Liver (tissue), 9 donors: ENCODE data around the gene VIM. TPM values are rescaled to one million over a fixed set of nuclear protein-coding genes. Genes with fewer than 3 reads are reported as not detected.

Source experiments
- DNase-seq: peaks from one replicate; pipeline ENCODE4 v3.0.0-alpha.2; 2017; ENCODE audit warnings: low spot score
- H3K27ac ChIP-seq, 2 donors: one replicate each; pipeline ENCODE4 v1.7.0; 2013; ENCODE audit warnings: inconsistent platforms in 2 of 2, low read length in 2 of 2, control low read depth in 1 of 2, low read depth in 1 of 2, mild to moderate bottlenecking in 1 of 2
- H3K27me3 ChIP-seq, 4 donors: one replicate each; pipeline versions ENCODE4 v1.6.1 to v1.7.0; 2013; ENCODE audit warnings: low read length in 3 of 4, inconsistent platforms in 1 of 4, mild to moderate bottlenecking in 1 of 4, moderate library complexity in 1 of 4; ENCODE audit not compliant: control insufficient read depth in 4 of 4, insufficient read depth in 4 of 4
- H3K36me3 ChIP-seq, 4 donors: one replicate each; pipeline versions ENCODE4 v1.6.1 to v1.7.0; 2013; ENCODE audit warnings: low read length in 3 of 4, mild to moderate bottlenecking in 3 of 4, low read depth in 1 of 4, moderate library complexity in 1 of 4; ENCODE audit not compliant: control insufficient read depth in 4 of 4, insufficient read depth in 3 of 4
- H3K4me1 ChIP-seq, 4 donors: one replicate each; pipeline versions ENCODE4 v1.6.1 to v1.7.0; 2013; ENCODE audit warnings: low read length in 3 of 4, mild to moderate bottlenecking in 3 of 4, moderate library complexity in 1 of 4; ENCODE audit not compliant: control insufficient read depth in 4 of 4, insufficient read depth in 4 of 4
- H3K4me3 ChIP-seq, 3 donors: one replicate each; pipeline versions ENCODE4 v1.6.1 to v1.7.0; 2013; ENCODE audit warnings: low read length in 3 of 3, control low read depth in 1 of 3, low read depth in 1 of 3, mild to moderate bottlenecking in 1 of 3
- H3K9ac ChIP-seq, 2 donors: one replicate each; pipeline ENCODE4 v1.7.0; 2013; ENCODE audit warnings: low read length in 2 of 2, mild to moderate bottlenecking in 2 of 2, moderate library complexity in 2 of 2, control low read depth in 1 of 2, low read depth in 1 of 2
- H3K9me3 ChIP-seq, 4 donors: one replicate each; pipeline versions ENCODE4 v1.6.1 to v1.7.0; 2013; ENCODE audit warnings: low read length in 3 of 4; ENCODE audit not compliant: control insufficient read depth in 4 of 4
- EGR1 ChIP-seq, 2 donors: IDR thresholded peaks; 2 replicates each; pipeline ENCODE4 v1.6.1; 2016 to 2018; ENCODE audit warnings: antibody characterized with exemption in 2 of 2, low read depth in 2 of 2
- FOXA1 ChIP-seq: IDR thresholded peaks from 2 replicates; pipeline ENCODE4 v1.6.1; 2016; ENCODE audit warnings: antibody characterized with exemption
- FOXA2 ChIP-seq: IDR thresholded peaks from 2 replicates; pipeline ENCODE4 v1.6.1; 2016; ENCODE audit warnings: antibody characterized with exemption
- GABPA ChIP-seq, 2 donors: IDR thresholded peaks in 1 of 2; conservative IDR thresholded peaks in 1 of 2; 2 replicates each; pipeline ENCODE4 v1.6.1; 2016; ENCODE audit warnings: antibody characterized with exemption in 2 of 2, mild to moderate bottlenecking in 1 of 2, moderate library complexity in 1 of 2
- HNF4A ChIP-seq, 2 donors: conservative IDR thresholded peaks; 2 replicates each; pipeline ENCODE4 v1.6.1; 2016; ENCODE audit warnings: antibody characterized with exemption in 2 of 2, mild to moderate bottlenecking in 2 of 2
- HNF4G ChIP-seq: IDR thresholded peaks from 2 replicates; pipeline ENCODE4 v1.6.1; 2016; ENCODE audit warnings: antibody characterized with exemption
- JUND ChIP-seq, 2 donors: IDR thresholded peaks; 2 replicates each; pipeline ENCODE4 v1.6.1; 2016; ENCODE audit warnings: antibody characterized with exemption in 2 of 2
- NR2F2 ChIP-seq: IDR thresholded peaks from 2 replicates; pipeline ENCODE4 v1.6.1; 2016; ENCODE audit warnings: antibody characterized with exemption
- RAD21 ChIP-seq, 2 donors: IDR thresholded peaks; 2 replicates each; pipeline ENCODE4 v1.6.1; 2016; ENCODE audit warnings: antibody characterized with exemption in 2 of 2, mild to moderate bottlenecking in 2 of 2
- RXRA ChIP-seq, 2 donors: IDR thresholded peaks; 2 replicates each; pipeline ENCODE4 v1.6.1; 2017 to 2018; ENCODE audit warnings: antibody characterized with exemption in 2 of 2, mild to moderate bottlenecking in 1 of 2
- SP1 ChIP-seq: IDR thresholded peaks from 2 replicates; pipeline ENCODE4 v1.6.1; 2018; ENCODE audit warnings: antibody characterized with exemption, mild to moderate bottlenecking
- TAF1 ChIP-seq: conservative IDR thresholded peaks from 2 replicates; pipeline ENCODE4 v1.6.1; 2016; ENCODE audit warnings: antibody characterized with exemption, mild to moderate bottlenecking
- YY1 ChIP-seq: IDR thresholded peaks from 2 replicates; pipeline ENCODE4 v1.6.1; 2016; ENCODE audit warnings: antibody characterized with exemption, mild to moderate bottlenecking
- WGBS: extraction: QIAGEN DNeasy Blood & Tissue Kit; methylation state at CpG from one replicate; pipeline ENCODE4 v1.1.7; 2013; 5-methylcytosine and 5-hydroxymethylcytosine counted together
- polyA plus RNA-seq, 2 donors: library from polyadenylated mRNA; stranded (reverse) in 1 of 2; unstranded in 1 of 2; fragments of 200-250 nt in 1 of 2; fragments of >200 nt in 1 of 2; fragmentation: Nextera tagmentation in 1 of 2; extraction: Ambion mirVana in 1 of 2; gene quantifications; one replicate each; pipeline versions ENCODE4 v1.2.1 to v1.2.3, GENCODE V29; 2013 to 2015
- total RNA-seq, 2 donors: library from RNA; depleted of rRNA; stranded (reverse); fragments of >200 nt; gene quantifications; one replicate each; pipeline ENCODE4 v1.2.3, GENCODE V29; 2014
- TF ChIP-seq, protein P1 (sequence below): IDR thresholded peaks from 2 replicates; pipeline ENCODE4 v1.6.1; 2016; ENCODE audit warnings: antibody characterized with exemption, mild to moderate bottlenecking
- TF ChIP-seq, protein P2 (sequence below): IDR thresholded peaks from 2 replicates; pipeline ENCODE4 v1.6.1; 2016; ENCODE audit warnings: antibody characterized with exemption
- TF ChIP-seq, protein P3 (sequence below): fragments of 150-350 bp; IDR thresholded peaks from 2 replicates; pipeline ENCODE4 v1.5.1; 2017; ENCODE audit warnings: improper control_type of control experiment, low read depth, low read length; ENCODE audit not compliant: missing input control
- TF ChIP-seq, protein P4 (sequence below): IDR thresholded peaks from 2 replicates; pipeline ENCODE4 v1.6.1; 2016; ENCODE audit warnings: antibody characterized with exemption
- donor health status: healthy.
- donor health status: healthy.
- donor health status: healthy.
- donor health status: healthy.
- donor health status: healthy.

Gene VIM
- total and polyA plus RNA-seq, 4 donors = 42.5 to 212 (median 100) TPM

DNA sequence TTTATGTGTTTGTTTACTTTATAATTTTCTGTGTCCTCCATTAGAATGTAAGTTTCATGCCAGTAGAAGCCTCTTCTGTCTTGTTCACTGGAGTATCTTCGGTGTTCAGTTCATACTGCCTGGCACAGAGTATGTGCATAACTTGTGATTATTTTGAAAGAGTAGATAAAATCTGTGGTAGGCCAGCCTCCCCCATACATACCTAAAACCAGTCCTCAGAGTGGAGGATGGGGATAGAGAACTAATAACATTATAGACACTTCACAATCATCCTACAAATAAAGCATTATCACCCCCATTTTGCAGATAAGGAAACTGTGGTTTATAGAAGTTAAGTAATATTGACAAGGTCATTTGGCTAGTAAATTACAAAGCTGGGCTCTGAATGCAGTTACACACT is 28.0 kb downstream of the VIM start:
- no peaks in the 10 kb centered on the region for H3K36me3 ChIP-seq
- H3K9ac ChIP-seq = no peak overlapping the region
- no peaks in the 10 kb centered on the region for H3K27me3 ChIP-seq
- TF ChIP-seq NR2F2 (no peak), JUND (IDR thresholded peaks at IDR 0.05) (no peak), EGR1 (IDR thresholded peaks at IDR 0.05; ENCODE audit: low read depth in 2 of 2) (no peak), HNF4G (no peak), SP1 (no peak), FOXA1 (no peak), RXRA (IDR thresholded peaks at IDR 0.05) (no peak), TAF1 (no peak)
- TF ChIP-seq, protein P1, sequence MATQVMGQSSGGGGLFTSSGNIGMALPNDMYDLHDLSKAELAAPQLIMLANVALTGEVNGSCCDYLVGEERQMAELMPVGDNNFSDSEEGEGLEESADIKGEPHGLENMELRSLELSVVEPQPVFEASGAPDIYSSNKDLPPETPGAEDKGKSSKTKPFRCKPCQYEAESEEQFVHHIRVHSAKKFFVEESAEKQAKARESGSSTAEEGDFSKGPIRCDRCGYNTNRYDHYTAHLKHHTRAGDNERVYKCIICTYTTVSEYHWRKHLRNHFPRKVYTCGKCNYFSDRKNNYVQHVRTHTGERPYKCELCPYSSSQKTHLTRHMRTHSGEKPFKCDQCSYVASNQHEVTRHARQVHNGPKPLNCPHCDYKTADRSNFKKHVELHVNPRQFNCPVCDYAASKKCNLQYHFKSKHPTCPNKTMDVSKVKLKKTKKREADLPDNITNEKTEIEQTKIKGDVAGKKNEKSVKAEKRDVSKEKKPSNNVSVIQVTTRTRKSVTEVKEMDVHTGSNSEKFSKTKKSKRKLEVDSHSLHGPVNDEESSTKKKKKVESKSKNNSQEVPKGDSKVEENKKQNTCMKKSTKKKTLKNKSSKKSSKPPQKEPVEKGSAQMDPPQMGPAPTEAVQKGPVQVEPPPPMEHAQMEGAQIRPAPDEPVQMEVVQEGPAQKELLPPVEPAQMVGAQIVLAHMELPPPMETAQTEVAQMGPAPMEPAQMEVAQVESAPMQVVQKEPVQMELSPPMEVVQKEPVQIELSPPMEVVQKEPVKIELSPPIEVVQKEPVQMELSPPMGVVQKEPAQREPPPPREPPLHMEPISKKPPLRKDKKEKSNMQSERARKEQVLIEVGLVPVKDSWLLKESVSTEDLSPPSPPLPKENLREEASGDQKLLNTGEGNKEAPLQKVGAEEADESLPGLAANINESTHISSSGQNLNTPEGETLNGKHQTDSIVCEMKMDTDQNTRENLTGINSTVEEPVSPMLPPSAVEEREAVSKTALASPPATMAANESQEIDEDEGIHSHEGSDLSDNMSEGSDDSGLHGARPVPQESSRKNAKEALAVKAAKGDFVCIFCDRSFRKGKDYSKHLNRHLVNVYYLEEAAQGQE = no peak
- TF ChIP-seq, protein P2, sequence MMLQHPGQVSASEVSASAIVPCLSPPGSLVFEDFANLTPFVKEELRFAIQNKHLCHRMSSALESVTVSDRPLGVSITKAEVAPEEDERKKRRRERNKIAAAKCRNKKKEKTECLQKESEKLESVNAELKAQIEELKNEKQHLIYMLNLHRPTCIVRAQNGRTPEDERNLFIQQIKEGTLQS = no peak
- TF ChIP-seq, protein P3, sequence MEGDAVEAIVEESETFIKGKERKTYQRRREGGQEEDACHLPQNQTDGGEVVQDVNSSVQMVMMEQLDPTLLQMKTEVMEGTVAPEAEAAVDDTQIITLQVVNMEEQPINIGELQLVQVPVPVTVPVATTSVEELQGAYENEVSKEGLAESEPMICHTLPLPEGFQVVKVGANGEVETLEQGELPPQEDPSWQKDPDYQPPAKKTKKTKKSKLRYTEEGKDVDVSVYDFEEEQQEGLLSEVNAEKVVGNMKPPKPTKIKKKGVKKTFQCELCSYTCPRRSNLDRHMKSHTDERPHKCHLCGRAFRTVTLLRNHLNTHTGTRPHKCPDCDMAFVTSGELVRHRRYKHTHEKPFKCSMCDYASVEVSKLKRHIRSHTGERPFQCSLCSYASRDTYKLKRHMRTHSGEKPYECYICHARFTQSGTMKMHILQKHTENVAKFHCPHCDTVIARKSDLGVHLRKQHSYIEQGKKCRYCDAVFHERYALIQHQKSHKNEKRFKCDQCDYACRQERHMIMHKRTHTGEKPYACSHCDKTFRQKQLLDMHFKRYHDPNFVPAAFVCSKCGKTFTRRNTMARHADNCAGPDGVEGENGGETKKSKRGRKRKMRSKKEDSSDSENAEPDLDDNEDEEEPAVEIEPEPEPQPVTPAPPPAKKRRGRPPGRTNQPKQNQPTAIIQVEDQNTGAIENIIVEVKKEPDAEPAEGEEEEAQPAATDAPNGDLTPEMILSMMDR = no peak
- H3K9me3 ChIP-seq = no peaks in the 10 kb centered on the region
- 89% methylated on average over 1 of the region's 1 CpG for whole genome bisulfite sequencing
- no peak overlapping the region for H3K4me3 ChIP-seq
- no peaks in the 10 kb centered on the region for H3K4me1 ChIP-seq
- no peak for DNase-seq
- H3K27ac ChIP-seq = no peak overlapping the region

DNA sequence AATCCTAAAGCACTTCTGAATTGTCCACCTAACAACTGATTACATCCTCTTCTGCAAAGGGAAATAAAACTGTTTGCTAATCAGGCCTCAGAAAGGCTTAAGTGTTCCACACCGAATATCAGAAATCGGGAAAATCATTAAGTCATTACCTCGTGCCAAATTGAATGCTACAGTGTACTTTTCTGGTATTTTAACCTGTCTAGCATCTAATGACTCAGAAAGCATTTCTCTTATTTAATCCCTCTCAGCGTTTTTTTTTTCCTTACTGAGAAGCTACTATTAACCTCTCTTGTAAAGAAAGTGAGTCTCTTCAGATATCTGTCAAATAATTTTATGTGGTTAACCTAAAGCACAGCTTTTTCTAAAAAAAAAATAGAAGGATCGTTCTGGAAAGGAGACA is 28.6 kb downstream of the VIM start:
- TF ChIP-seq NR2F2 = no peak
- TF ChIP-seq JUND (IDR thresholded peaks at IDR 0.05) = no peak
- no peak for TF ChIP-seq EGR1 (IDR thresholded peaks at IDR 0.05; ENCODE audit: low read depth in 2 of 2)
- TF ChIP-seq, protein P1 = no peak
- no peak for TF ChIP-seq RXRA (IDR thresholded peaks at IDR 0.05)
- TF ChIP-seq, protein P3 = no peak
- TF ChIP-seq YY1 = no peak
- no peak for TF ChIP-seq HNF4G
- no peak for TF ChIP-seq GABPA (IDR thresholded peaks at IDR 0.05 in 1 of 2, conservative IDR thresholded peaks at IDR 0.05 in 1 of 2)
- TF ChIP-seq FOXA1 = no peak
- no peak for TF ChIP-seq SP1
- TF ChIP-seq, protein P2 = no peak
- no peak for TF ChIP-seq FOXA2
- no peak for TF ChIP-seq RAD21 (IDR thresholded peaks at IDR 0.05)
- TF ChIP-seq TAF1 = no peak
- TF ChIP-seq, protein P4, sequence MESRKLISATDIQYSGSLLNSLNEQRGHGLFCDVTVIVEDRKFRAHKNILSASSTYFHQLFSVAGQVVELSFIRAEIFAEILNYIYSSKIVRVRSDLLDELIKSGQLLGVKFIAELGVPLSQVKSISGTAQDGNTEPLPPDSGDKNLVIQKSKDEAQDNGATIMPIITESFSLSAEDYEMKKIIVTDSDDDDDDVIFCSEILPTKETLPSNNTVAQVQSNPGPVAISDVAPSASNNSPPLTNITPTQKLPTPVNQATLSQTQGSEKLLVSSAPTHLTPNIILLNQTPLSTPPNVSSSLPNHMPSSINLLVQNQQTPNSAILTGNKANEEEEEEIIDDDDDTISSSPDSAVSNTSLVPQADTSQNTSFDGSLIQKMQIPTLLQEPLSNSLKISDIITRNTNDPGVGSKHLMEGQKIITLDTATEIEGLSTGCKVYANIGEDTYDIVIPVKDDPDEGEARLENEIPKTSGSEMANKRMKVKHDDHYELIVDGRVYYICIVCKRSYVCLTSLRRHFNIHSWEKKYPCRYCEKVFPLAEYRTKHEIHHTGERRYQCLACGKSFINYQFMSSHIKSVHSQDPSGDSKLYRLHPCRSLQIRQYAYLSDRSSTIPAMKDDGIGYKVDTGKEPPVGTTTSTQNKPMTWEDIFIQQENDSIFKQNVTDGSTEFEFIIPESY = no peak
- TF ChIP-seq HNF4A (conservative IDR thresholded peaks at IDR 0.05) = no peak
- Histone ChIP-seq H3K27ac (no peak overlapping the region), H3K9ac (no peak overlapping the region), H3K36me3 (no peaks in the 10 kb centered on the region), H3K4me1 (no peaks in the 10 kb centered on the region), H3K27me3 (no peaks in the 10 kb centered on the region), H3K9me3 (peaks cover 0 to 3% (median 1%) of the 10 kb centered on the region in 4 donors), H3K4me3 (no peak overlapping the region)
- 73% methylated on average over 5 of the region's 5 CpGs for WGBS
- DNase-seq = no peak
